Activated CD8-positive, alpha-beta memory T cell treated with anti-CD3 and anti-CD28 coated beads, Interleukin-2, amount 10 ng/mL, durations not matched to agents 7 days and 5 days (primary cell): ENCODE measurements around the gene SDC4. TPM values are rescaled to one million over a fixed set of nuclear protein-coding genes. Genes with fewer than 3 reads are reported as not detected.

Source experiments
- ATAC-seq: fragments of 150-1000 bp; cut with Tn5 transposase; one replicate; pipeline ENCODE4 v1.10.0; 2021; ENCODE audit warnings: moderate library complexity
- CTCF ChIA-PET: fragments of 350-600 bp; sonication (Branson Sonifier 250); formaldehyde crosslinking; loops from one replicate; lab custom pipeline; 2021; ENCODE audit warnings: antibody characterized with exemption; lab: Charles Lee
- DNase-seq: peaks from one replicate; pipeline ENCODE4 v3.0.0-alpha.2; 2020
- H3K27ac Mint-ChIP-seq: one replicate; pipeline ENCODE4 v1.8.0; 2021; ENCODE audit warnings: mild to moderate bottlenecking, mixed read lengths
- H3K27me3 Mint-ChIP-seq: one replicate; pipeline ENCODE4 v1.8.0; 2021; ENCODE audit warnings: mixed read lengths
- H3K36me3 Mint-ChIP-seq: one replicate; pipeline ENCODE4 v1.8.0; 2021; ENCODE audit warnings: mild to moderate bottlenecking, mixed read lengths
- H3K4me1 Mint-ChIP-seq: one replicate; pipeline ENCODE4 v1.8.0; 2021; ENCODE audit warnings: mixed read lengths
- H3K4me3 Mint-ChIP-seq: one replicate; pipeline ENCODE4 v1.8.0; 2021; ENCODE audit warnings: mild to moderate bottlenecking, moderate library complexity, mixed read lengths
- H3K9me3 Mint-ChIP-seq: one replicate; pipeline ENCODE4 v1.8.0; 2022; ENCODE audit warnings: low read depth, mixed read lengths
- total RNA-seq, 2 experiments: library from RNA; stranded (reverse); gene quantifications; one replicate each; pipeline ENCODE4 v1.2.3, GENCODE V29; 2021

SDC4 gene
- total RNA-seq, 2 experiments from 2014 or later = 15.0 to 50.7 TPM

DNA sequence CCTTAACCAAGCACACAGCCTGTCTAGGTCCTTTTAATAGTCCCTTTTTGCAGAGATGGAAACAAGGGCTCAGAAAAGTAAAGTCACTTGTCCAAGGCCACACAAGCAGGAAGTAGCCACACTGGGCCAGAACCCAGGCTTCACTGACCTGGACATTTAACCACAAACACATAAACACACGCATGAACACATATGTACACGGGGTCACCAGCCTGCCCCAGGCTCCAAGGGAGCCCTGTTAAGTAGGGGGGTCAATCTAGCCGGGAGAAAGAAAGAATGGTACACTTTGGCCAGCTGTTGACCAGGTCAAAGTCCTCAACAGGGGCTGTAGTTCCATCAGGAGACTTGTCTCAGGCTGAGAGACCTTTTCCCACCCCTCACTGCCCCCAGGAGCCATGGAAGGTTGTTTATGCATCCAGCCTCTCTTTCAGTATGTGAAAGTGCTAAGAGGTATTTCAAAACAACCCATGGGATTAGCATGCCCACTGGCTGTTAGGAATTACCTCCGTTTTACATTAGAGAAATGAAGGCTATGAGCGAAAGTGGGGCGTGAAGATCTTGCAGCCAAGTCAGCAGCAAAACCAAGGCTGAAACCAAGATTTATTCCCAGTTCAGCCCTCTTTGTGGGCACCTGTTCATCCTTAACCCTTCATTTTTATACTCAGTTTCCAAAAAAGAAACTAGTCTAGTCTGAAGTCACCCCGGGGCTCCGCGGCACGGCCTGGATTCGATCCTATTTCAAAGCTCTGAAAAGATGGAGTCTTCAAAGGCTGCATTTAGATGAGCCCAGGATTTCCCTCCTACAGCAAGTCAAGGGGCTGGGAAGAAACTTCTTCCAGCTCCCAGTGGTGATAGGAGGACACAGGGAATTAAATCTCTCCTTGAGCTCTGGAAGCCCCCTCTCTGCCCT, 9.8 kb downstream of the SDC4 start:
- Mint-ChIP-seq H3K4me3 (no peak overlapping the region), H3K9me3 (no peaks in the 10 kb centered on the region), H3K4me1 (peaks cover 12% of the 10 kb centered on the region), H3K27me3 (no peaks in the 10 kb centered on the region), H3K36me3 (no peaks in the 10 kb centered on the region), H3K27ac (no peak overlapping the region)
- ATAC-seq (no peak), DNase-seq (no peak)
- CTCF ChIA-PET = interaction anchor here (1.1 to 2.1 kb wide), 2 partner anchors 44 to 99 kb away, joined by 3 to 8 read pairs; no protein-coding TSS in a partner anchor

- Mint-ChIP-seq H3K4me3 (no peak overlapping the region), H3K27me3 (no peaks in the 10 kb centered on the region), H3K36me3 (no peaks in the 10 kb centered on the region), H3K9me3 (no peaks in the 10 kb centered on the region), H3K4me1 (peaks cover 7% of the 10 kb centered on the region), H3K27ac (no peak overlapping the region)
- CTCF ChIA-PET = interaction anchor here (1.1 to 2.1 kb wide), 2 partner anchors 25 to 99 kb away, joined by 3 to 8 read pairs; partner anchors contain the start of gene SYS1
- DNase-seq (no peak), ATAC-seq (no peak)
Measured at GRCh38 chr20:45337367-45338120, 10.7 kb downstream of the SDC4 start.

GRCh38 chr20:45336530-45337366, 11.5 kb downstream of the SDC4 start:
- ATAC-seq (no peak), DNase-seq (no peak)
- Mint-ChIP-seq H3K4me3 (no peak overlapping the region), H3K36me3 (no peaks in the 10 kb centered on the region), H3K27me3 (no peaks in the 10 kb centered on the region), H3K27ac (no peak overlapping the region), H3K4me1 (peaks cover 5% of the 10 kb centered on the region), H3K9me3 (no peaks in the 10 kb centered on the region)
- CTCF ChIA-PET = interaction anchor here (1.1 to 2.1 kb wide), 2 partner anchors 26 to 100 kb away, joined by 3 to 8 read pairs; partner anchors contain the start of gene SYS1

DNA sequence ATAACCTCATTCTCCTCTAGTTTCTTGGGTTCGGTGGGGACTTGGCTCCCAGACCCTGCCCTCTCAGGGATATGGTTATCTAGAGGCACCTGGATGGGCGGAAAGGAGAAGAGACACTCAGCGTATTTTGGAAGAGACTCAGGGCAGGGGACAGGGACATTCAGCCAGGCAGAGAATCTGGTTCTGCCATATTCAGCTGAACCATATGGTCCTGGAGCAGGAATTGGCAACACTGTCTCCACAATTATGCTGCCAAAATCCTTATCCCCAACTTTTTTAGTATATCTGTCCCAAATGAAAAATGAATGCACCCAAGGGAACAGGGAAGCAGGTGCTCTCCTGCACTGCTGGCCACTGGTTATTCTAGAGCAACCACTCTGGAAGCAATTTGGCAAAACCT, 17.7 kb downstream of the SDC4 start:
- no peaks in the 10 kb centered on the region for H3K27me3 Mint-ChIP-seq
- peaks cover 4% of the 10 kb centered on the region for H3K36me3 Mint-ChIP-seq
- CTCF ChIA-PET = no interaction called here

GRCh38 chr20:45329497-45330319, 18.5 kb downstream of the SDC4 start:
- Mint-ChIP-seq H3K9me3 (no peaks in the 10 kb centered on the region), H3K27ac (no peak overlapping the region), H3K36me3 (peaks cover 4% of the 10 kb centered on the region), H3K4me3 (no peak overlapping the region), H3K27me3 (no peaks in the 10 kb centered on the region), H3K4me1 (no peaks in the 10 kb centered on the region)
- CTCF ChIA-PET = no interaction called here
- ATAC-seq = no peak
- no peak for DNase-seq

More for the DNA sequence above, 17.7 kb downstream of the SDC4 start:
- Mint-ChIP-seq H3K4me3 (no peak overlapping the region), H3K4me1 (no peaks in the 10 kb centered on the region), H3K27ac (no peak overlapping the region), H3K9me3 (no peaks in the 10 kb centered on the region)
- ATAC-seq (no peak), DNase-seq (no peak)

- no peak overlapping the region for H3K4me3 Mint-ChIP-seq
- H3K27me3 Mint-ChIP-seq = no peaks in the 10 kb centered on the region
- no peaks in the 10 kb centered on the region for H3K9me3 Mint-ChIP-seq
- DNase-seq (no peak), ATAC-seq (no peak)
- CTCF ChIA-PET = interaction anchor here (2.2 kb wide), 1 partner anchor 35 kb away, joined by 8 read pairs; no protein-coding TSS in a partner anchor
- H3K4me1 Mint-ChIP-seq = no peaks in the 10 kb centered on the region
- peaks cover 4% of the 10 kb centered on the region for H3K36me3 Mint-ChIP-seq
- no peak overlapping the region for H3K27ac Mint-ChIP-seq
Measured at GRCh38 chr20:45328451-45328850, 19.8 kb downstream of the SDC4 start.

GRCh38 chr20:45325371-45325770, 22.9 kb downstream of the SDC4 start:
- CTCF ChIA-PET = interaction anchor here (1.0 to 1.4 kb wide), 3 partner anchors 13 to 32 kb away, joined by 3 to 5 read pairs (median 3); no protein-coding TSS in a partner anchor
- H3K4me1 Mint-ChIP-seq = peaks cover 13% of the 10 kb centered on the region
- H3K27ac Mint-ChIP-seq = no peak overlapping the region
- H3K4me3 Mint-ChIP-seq = no peak overlapping the region
- ATAC-seq (no peak), DNase-seq (no peak)
- no peaks in the 10 kb centered on the region for H3K27me3 Mint-ChIP-seq
- H3K9me3 Mint-ChIP-seq = no peaks in the 10 kb centered on the region
- H3K36me3 Mint-ChIP-seq = peaks cover 2% of the 10 kb centered on the region

DNA sequence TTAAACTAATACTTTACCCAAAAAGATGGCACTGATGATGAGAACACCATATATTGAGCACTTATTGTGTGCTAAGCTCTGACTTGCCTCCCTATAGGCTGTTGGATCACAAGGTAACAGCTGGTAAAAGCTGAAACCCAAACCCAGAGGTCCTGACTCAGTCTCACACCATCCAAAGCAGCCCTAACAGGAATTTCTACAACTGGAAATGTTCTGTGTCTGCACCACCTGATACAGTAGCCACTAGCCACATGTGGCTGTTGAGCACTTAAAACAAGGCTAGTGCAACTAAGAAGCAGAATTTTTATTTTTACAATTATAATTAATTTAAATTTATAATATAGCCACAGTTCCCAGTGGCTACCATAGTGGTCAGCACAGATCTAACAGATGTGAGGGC, 24.5 kb downstream of the SDC4 start:
- CTCF ChIA-PET = interaction anchor here (1.0 to 7.8 kb wide), 4 partner anchors 17 to 113 kb away, joined by 3 to 120 read pairs (median 77); partner anchors contain the start of gene SYS1
- H3K36me3 Mint-ChIP-seq = peaks cover 2% of the 10 kb centered on the region
- H3K27me3 Mint-ChIP-seq = no peaks in the 10 kb centered on the region
- DNase-seq = no peak
- peaks cover 28% of the 10 kb centered on the region for H3K4me1 Mint-ChIP-seq
- H3K4me3 Mint-ChIP-seq = no peak overlapping the region
- no peak overlapping the region for H3K27ac Mint-ChIP-seq
- no peaks in the 10 kb centered on the region for H3K9me3 Mint-ChIP-seq
- ATAC-seq = no peak

GRCh38 chr20:45322952-45323383, 25.3 kb downstream of the SDC4 start:
- H3K4me1 Mint-ChIP-seq = peaks cover 35% of the 10 kb centered on the region
- peaks cover 2% of the 10 kb centered on the region for H3K36me3 Mint-ChIP-seq
- no peak overlapping the region for H3K27ac Mint-ChIP-seq
- CTCF ChIA-PET = interaction anchor here (0.7 to 7.8 kb wide), 8 partner anchors 11 to 129 kb away, joined by 3 to 120 read pairs (median 39); partner anchors contain the start of gene SYS1
- no peak overlapping the region for H3K4me3 Mint-ChIP-seq
- DNase-seq (no peak), ATAC-seq (no peak)
- H3K27me3 Mint-ChIP-seq = no peaks in the 10 kb centered on the region
- H3K9me3 Mint-ChIP-seq = no peaks in the 10 kb centered on the region

- Mint-ChIP-seq H3K9me3 (no peaks in the 10 kb centered on the region), H3K27me3 (peaks cover 8% of the 10 kb centered on the region), H3K4me1 (peaks cover 42% of the 10 kb centered on the region), H3K4me3 (no peak overlapping the region), H3K36me3 (no peaks in the 10 kb centered on the region), H3K27ac (peak overlapping the region; percentile 49)
- ATAC-seq (peak; percentile 53), DNase-seq (no peak)
- CTCF ChIA-PET = interaction anchor here (0.7 to 7.8 kb wide), 14 partner anchors 9 to 450 kb away, joined by 3 to 120 read pairs (median 24); partner anchors contain the start of genes MATN4, SDC4 and SYS1
Measured at GRCh38 chr20:45320948-45321595, 27.2 kb downstream of the SDC4 start.

- no peak for ATAC-seq
- no peaks in the 10 kb centered on the region for H3K36me3 Mint-ChIP-seq
- peaks cover 46% of the 10 kb centered on the region for H3K4me1 Mint-ChIP-seq
- DNase-seq = no peak
- H3K27me3 Mint-ChIP-seq = peaks cover 20% of the 10 kb centered on the region
- CTCF ChIA-PET = interaction anchor here (0.7 to 7.8 kb wide), 32 partner anchors 11 to 515 kb away, joined by 3 to 120 read pairs (median 5); partner anchors contain the start of genes MATN4, SDC4, SNX21 and SYS1
- H3K9me3 Mint-ChIP-seq = no peaks in the 10 kb centered on the region
- H3K27ac Mint-ChIP-seq = peak overlapping the region; percentile 73
- H3K4me3 Mint-ChIP-seq = no peak overlapping the region
Measured at GRCh38 chr20:45318948-45319347, 29.3 kb downstream of the SDC4 start.
